ENCODE results near the gene FCRL2.

DNA sequence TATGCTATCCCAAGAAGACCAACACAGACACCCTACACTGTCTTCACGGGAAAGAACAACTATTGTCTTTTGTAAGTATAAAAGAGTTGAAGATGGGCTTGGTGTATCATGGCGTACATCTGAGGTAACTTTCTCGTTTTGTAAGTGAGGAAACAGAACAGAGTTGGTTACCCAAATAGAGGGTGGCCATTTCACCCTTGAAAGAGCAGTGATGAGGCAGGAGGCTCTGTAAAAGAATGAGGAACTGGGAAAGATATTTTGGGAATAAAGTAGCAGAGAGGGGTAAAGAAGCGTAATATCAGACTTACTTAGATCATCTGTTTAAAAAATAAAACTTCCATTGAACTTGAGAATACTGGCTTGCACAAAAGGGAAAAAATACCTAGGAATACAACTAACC is 18.9 kb downstream of the FCRL2 start:
- TF ChIP-seq, protein P1, sequence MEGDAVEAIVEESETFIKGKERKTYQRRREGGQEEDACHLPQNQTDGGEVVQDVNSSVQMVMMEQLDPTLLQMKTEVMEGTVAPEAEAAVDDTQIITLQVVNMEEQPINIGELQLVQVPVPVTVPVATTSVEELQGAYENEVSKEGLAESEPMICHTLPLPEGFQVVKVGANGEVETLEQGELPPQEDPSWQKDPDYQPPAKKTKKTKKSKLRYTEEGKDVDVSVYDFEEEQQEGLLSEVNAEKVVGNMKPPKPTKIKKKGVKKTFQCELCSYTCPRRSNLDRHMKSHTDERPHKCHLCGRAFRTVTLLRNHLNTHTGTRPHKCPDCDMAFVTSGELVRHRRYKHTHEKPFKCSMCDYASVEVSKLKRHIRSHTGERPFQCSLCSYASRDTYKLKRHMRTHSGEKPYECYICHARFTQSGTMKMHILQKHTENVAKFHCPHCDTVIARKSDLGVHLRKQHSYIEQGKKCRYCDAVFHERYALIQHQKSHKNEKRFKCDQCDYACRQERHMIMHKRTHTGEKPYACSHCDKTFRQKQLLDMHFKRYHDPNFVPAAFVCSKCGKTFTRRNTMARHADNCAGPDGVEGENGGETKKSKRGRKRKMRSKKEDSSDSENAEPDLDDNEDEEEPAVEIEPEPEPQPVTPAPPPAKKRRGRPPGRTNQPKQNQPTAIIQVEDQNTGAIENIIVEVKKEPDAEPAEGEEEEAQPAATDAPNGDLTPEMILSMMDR (IDR thresholded peaks at IDR 0.05) = no peak
- no peak for TF ChIP-seq POLR2A (IDR thresholded peaks at IDR 0.05)
